IMR-90 (cell line): Measurements from ENCODE around the gene CDK1. TPM values are rescaled to one million over a fixed set of nuclear protein-coding genes. Genes with fewer than 3 reads are reported as not detected.

ENCODE experiments used
- ATAC-seq: fragments of 200-7000 bp; cut with Tn5 transposase; 2 replicates; pipeline ENCODE4 v1.9.1; 2020; ENCODE audit warnings: low read depth, mild to moderate bottlenecking, moderate library complexity
- BruUV-seq: library from RNA; stranded (reverse); fragments of 400-500 nt; replicated peaks from 2 replicates; lab custom pipeline; 2021; lab: Mats Ljungman, UMichigan
- CTCF ChIA-PET: fragments of 300-600 bp; formaldehyde crosslinking; extraction: SDS; loops from one replicate; lab custom pipeline; 2021; ENCODE audit warnings: antibody characterized with exemption; lab: Yijun Ruan, JAX
- POLR2A ChIA-PET: fragments of 300-600 bp; sonication (Branson Sonifier 250); formaldehyde crosslinking; loops from one replicate; lab custom pipeline; 2022; ENCODE audit warnings: antibody characterized with exemption; ENCODE audit not compliant: unreplicated experiment; lab: Charles Lee
- DNase-seq: peaks from one replicate; pipeline ENCODE4 v3.0.0; 2013
- H2AFZ ChIP-seq: replicated peaks from 2 replicates; pipeline ENCODE3; 2013; ENCODE audit warnings: low read length, mild to moderate bottlenecking; ENCODE audit not compliant: poor library complexity
- H2AK5ac ChIP-seq: 2 replicates; pipeline ENCODE4 v1.6.1; 2013; ENCODE audit warnings: low read depth, low read length, inconsistent platforms
- H2AK9ac ChIP-seq: replicated peaks from 2 replicates; pipeline ENCODE3; 2013; ENCODE audit warnings: mild to moderate bottlenecking, low read depth, low read length, moderate library complexity; ENCODE audit not compliant: poor library complexity
- H2BK120ac ChIP-seq: 2 replicates; pipeline ENCODE4 v1.6.1; 2013; ENCODE audit warnings: low read depth, low read length, inconsistent platforms
- H2BK15ac ChIP-seq: 3 replicates; pipeline ENCODE4 v1.6.1; 2013; ENCODE audit warnings: low read depth, low read length, inconsistent platforms
- H2BK20ac ChIP-seq: 2 replicates; pipeline ENCODE4 v1.6.1; 2013; ENCODE audit warnings: low read depth, mild to moderate bottlenecking, inconsistent platforms, low read length, moderate library complexity
- H2BK5ac ChIP-seq: 2 replicates; pipeline ENCODE4 v1.6.1; 2013; ENCODE audit warnings: mild to moderate bottlenecking, low read depth, low read length, inconsistent platforms; ENCODE audit not compliant: poor library complexity, severe bottlenecking
- H3K14ac ChIP-seq: replicated peaks from 2 replicates; pipeline ENCODE4 v1.6.1; 2013; ENCODE audit warnings: low read depth, low read length, inconsistent platforms
- H3K18ac ChIP-seq: 2 replicates; pipeline ENCODE4 v1.6.1; 2013; ENCODE audit warnings: low read depth, low read length, control low read depth
- H3K23ac ChIP-seq: 2 replicates; pipeline ENCODE4 v1.6.1; 2013; ENCODE audit warnings: low read depth, low read length, inconsistent platforms
- H3K27ac ChIP-seq: 2 replicates; pipeline ENCODE4 v1.5.1; 2013; ENCODE audit warnings: mild to moderate bottlenecking, control low read depth, low read length; ENCODE audit not compliant: insufficient read depth
- H3K27me3 ChIP-seq: 2 replicates; pipeline ENCODE4 v1.6.1; 2013; ENCODE audit warnings: low read length; ENCODE audit not compliant: control insufficient read depth, insufficient read depth
- H3K36me3 ChIP-seq: 2 replicates; pipeline ENCODE4 v1.6.1; 2013; ENCODE audit warnings: low read length, mixed read lengths; ENCODE audit not compliant: control insufficient read depth, insufficient read depth
- H3K4ac ChIP-seq: 2 replicates; pipeline ENCODE4 v1.6.1; 2013; ENCODE audit warnings: low read depth, low read length, inconsistent platforms
- H3K4me1 ChIP-seq: 2 replicates; pipeline ENCODE4 v1.6.1; 2013; ENCODE audit warnings: low read length, mixed read lengths; ENCODE audit not compliant: control insufficient read depth, insufficient read depth
- H3K4me2 ChIP-seq: 2 replicates; pipeline ENCODE4 v1.6.1; 2013; ENCODE audit warnings: low read depth, mild to moderate bottlenecking, control low read depth, low read length, moderate library complexity
- H3K4me3 ChIP-seq: 2 replicates; pipeline ENCODE4 v1.5.1; 2013; ENCODE audit warnings: low read depth, mild to moderate bottlenecking, control low read depth, low read length, moderate library complexity; ENCODE audit not compliant: insufficient read depth
- H3K56ac ChIP-seq: 2 replicates; pipeline ENCODE4 v1.6.1; 2013; ENCODE audit warnings: low read length, inconsistent platforms; ENCODE audit not compliant: insufficient read depth; ENCODE audit errors: extremely low read depth
- H3K79me1 ChIP-seq, 2 experiments: 2 replicates each; pipeline ENCODE4 v1.6.1; 2013; ENCODE audit warnings: low read length in 2 of 2, inconsistent platforms in 1 of 2, low read depth in 1 of 2
- H3K9ac ChIP-seq: 2 replicates; pipeline ENCODE4 v1.6.1; 2013; ENCODE audit warnings: low read depth, low read length, control low read depth
- H3K9me1 ChIP-seq: 2 replicates; pipeline ENCODE4 v1.6.1; 2013; ENCODE audit warnings: low read length, inconsistent platforms; ENCODE audit not compliant: insufficient read depth
- H3K9me3 ChIP-seq: 2 replicates; pipeline ENCODE4 v1.6.1; 2013; ENCODE audit warnings: low read length; ENCODE audit not compliant: control insufficient read depth, insufficient read depth
- H4K20me1 ChIP-seq: 2 replicates; pipeline ENCODE4 v1.6.1; 2013; ENCODE audit warnings: low read length, inconsistent platforms; ENCODE audit not compliant: insufficient read depth
- H4K5ac ChIP-seq: 2 replicates; pipeline ENCODE4 v1.6.1; 2013; ENCODE audit warnings: mild to moderate bottlenecking, low read depth, low read length, control low read depth
- H4K8ac ChIP-seq, 2 experiments: 2 replicates each; pipeline ENCODE4 v1.6.1; 2013; ENCODE audit warnings: low read depth in 2 of 2, low read length in 2 of 2, control low read depth in 1 of 2, inconsistent platforms in 1 of 2
- H4K91ac ChIP-seq: 2 replicates; pipeline ENCODE4 v1.6.1; 2013; ENCODE audit warnings: low read depth, low read length, inconsistent platforms; ENCODE audit not compliant: insufficient read depth
- CHD1 ChIP-seq: IDR thresholded peaks from 2 replicates; pipeline ENCODE4 v1.6.1; 2012; ENCODE audit warnings: low read depth, low read length, improper control_type of control experiment
- ELK1 ChIP-seq: fragments of 150-350 bp; IDR thresholded peaks from 2 replicates; pipeline ENCODE4 v1.6.1; 2016; ENCODE audit warnings: low read depth, mild to moderate bottlenecking, low read length, moderate library complexity, borderline replicate concordance
- FOS ChIP-seq: fragments of 150-350 bp; IDR thresholded peaks from 2 replicates; pipeline ENCODE4 v1.6.1; 2016; ENCODE audit warnings: low read depth, low read length
- MXI1 ChIP-seq: IDR thresholded peaks from 2 replicates; pipeline ENCODE4 v1.6.1; 2012; ENCODE audit warnings: low read depth, mild to moderate bottlenecking, low read length, moderate library complexity, borderline replicate concordance
- NFE2L2 ChIP-seq: fragments of 150-350 bp; IDR thresholded peaks from 2 replicates; pipeline ENCODE4 v1.6.1; 2016; ENCODE audit warnings: low read depth, mild to moderate bottlenecking, low read length
- POLR2A ChIP-seq: IDR thresholded peaks from 2 replicates; pipeline ENCODE4 v1.6.1; 2012; ENCODE audit warnings: mild to moderate bottlenecking, low read depth, low read length
- RAD21 ChIP-seq: IDR thresholded peaks from 2 replicates; pipeline ENCODE4 v1.6.1; 2012; ENCODE audit warnings: low read length, improper control_type of control experiment
- RCOR1 ChIP-seq: IDR thresholded peaks from 2 replicates; pipeline ENCODE4 v1.6.1; 2012; ENCODE audit warnings: mild to moderate bottlenecking, low read length, improper control_type of control experiment; ENCODE audit not compliant: insufficient replicate concordance
- RFX5 ChIP-seq: IDR thresholded peaks from 2 replicates; pipeline ENCODE4 v1.8.0; 2012; ENCODE audit warnings: low read depth, mild to moderate bottlenecking, low read length, moderate library complexity
- USF2 ChIP-seq: fragments of 150-350 bp; IDR thresholded peaks from 2 replicates; pipeline ENCODE4 v1.6.1; 2017; ENCODE audit warnings: mild to moderate bottlenecking, antibody characterized with exemption, low read length, low read depth
- WGBS, 2 experiments: methylation state at CpG; one replicate each; pipeline versions ENCODE4 v1.1.5 to v1.1.7; 2013; ENCODE audit warnings: missing lambda C conversion rate in 2 of 2; ENCODE audit not compliant: insufficient read length in 1 of 2; ENCODE audit errors: extremely low coverage in 2 of 2; 5-methylcytosine and 5-hydroxymethylcytosine counted together
- dilution Hi-C: fragments of 300-500 bp; cut with HindIII; formaldehyde crosslinking; loops from one replicate; pipeline ENCODE4 v1.14.3; 2018; ENCODE audit warnings: low sequenced_read_pairs; ENCODE audit not compliant: unreplicated experiment
- in situ Hi-C: fragments of 300-500 bp; cut with MboI; formaldehyde crosslinking; loops from 3 replicates; pipeline ENCODE4 v1.14.3; 2019; ENCODE audit warnings: low sequenced_read_pairs, inconsistent platforms, mixed read lengths
- intact Hi-C: fragments of 100-400 bp; cut with micrococcal nuclease; formaldehyde crosslinking; loops from 2 replicates; pipeline ENCODE4 v1.10.0; 2022
- polyA plus RNA-seq, 3 experiments: library from polyadenylated mRNA; depleted of rRNA; stranded (reverse); fragments of >200 nt; gene quantifications; 2 replicates each; pipeline ENCODE4 v1.2.3, GENCODE V29; 2012; ENCODE audit warnings: low replicate concordance in 1 of 3
- total RNA-seq: library from RNA; depleted of rRNA; stranded (reverse); fragments of >200 nt; gene quantifications from 2 replicates; pipeline ENCODE4 v1.2.3, GENCODE V29; 2012

CDK1 gene
- total and polyA plus RNA-seq, 2 of the 4 experiments (the other 2 are of a cell fraction), result 21.9 to 28.1 TPM

DNA sequence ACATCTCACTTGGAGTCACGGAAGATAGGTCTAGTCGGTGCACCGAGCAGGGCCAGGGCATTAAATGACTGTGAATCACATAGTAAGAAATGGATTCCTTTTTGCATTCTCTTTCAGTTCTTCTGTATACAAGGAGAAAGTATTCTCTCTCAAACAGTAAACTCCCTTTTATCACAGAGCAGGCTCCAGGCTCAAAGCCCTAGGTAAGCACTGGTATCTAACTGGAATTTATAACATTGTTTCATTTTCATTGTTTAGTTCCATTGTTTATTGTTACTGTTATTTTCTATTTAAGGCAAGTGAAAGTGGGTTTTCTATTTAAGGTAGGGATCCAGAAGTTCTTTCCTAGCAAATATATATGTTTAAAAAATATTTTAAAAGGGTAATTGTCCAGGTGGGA, 44.1 kb upstream of the CDK1 start:
- H2AFZ ChIP-seq, result no peak overlapping the region

More for the DNA sequence above, 44.1 kb upstream of the CDK1 start:
- ChIA-PET CTCF (no interaction called here), POLR2A (no interaction called here)
- Histone ChIP-seq H3K4me3 (no peak overlapping the region), H4K20me1 (no peaks in the 10 kb centered on the region), H3K23ac (no peak overlapping the region), H3K36me3 (no peaks in the 10 kb centered on the region), H3K9ac (no peak overlapping the region), H3K4ac (no peak overlapping the region), H3K79me1 (no peaks in the 10 kb centered on the region), H3K18ac (no peak overlapping the region), H3K14ac (no peak overlapping the region), H2BK15ac (no peak overlapping the region), H3K9me1 (no peaks in the 10 kb centered on the region), H4K5ac (no peak overlapping the region), H4K8ac (no peak overlapping the region), H2BK20ac (no peak overlapping the region), H3K4me2 (no peak overlapping the region), H2AK5ac (no peak overlapping the region), H3K27ac (no peak overlapping the region), H3K56ac (no peak overlapping the region), H2BK5ac (no peak overlapping the region), H2AK9ac (no peak overlapping the region), H2BK120ac (no peak overlapping the region), H4K91ac (no peak overlapping the region), H3K9me3 (no peaks in the 10 kb centered on the region), H3K27me3 (peaks cover 53% of the 10 kb centered on the region), H3K4me1 (peaks cover 2% of the 10 kb centered on the region; the same call in 1 of the 2 replicates)
- no peak for ATAC-seq
- intact Hi-C loops (no loop called here), in situ Hi-C loops (no loop called here), dilution Hi-C loops (no loop called here)
- WGBS, 2 experiments, result no CpG with 5 or more reads among the region's 3 CpGs
- TF ChIP-seq RCOR1 (no peak), FOS (no peak), NFE2L2 (no peak), POLR2A (no peak), USF2 (no peak), CHD1 (no peak), RFX5 (no peak), ELK1 (no peak), RAD21 (no peak), MXI1 (no peak)
- no TSS peak for BruUV-seq
- DNase-seq, result no peak
